Body of pancreas (tissue), 4 donors: ENCODE data around the gene CD69. TPM values are rescaled to one million over a fixed set of nuclear protein-coding genes. Genes with fewer than 3 reads are reported as not detected.

Experiments used
- ATAC-seq: fragments of 150-250 bp; one replicate; pipeline ENCODE4 v1.9.1; 2016
- DNase-seq, 4 donors: peaks; one replicate each; pipeline ENCODE4 v3.0.0-alpha.2; 2019
- H3K27ac ChIP-seq, 4 donors: fragments of 200-600 bp; sonication (generic); 1 replicate in 3 of 4; 2 replicates in 1 of 4; pipeline versions ENCODE4 v1.5.1 to v1.6.1; 2016 to 2019; ENCODE audit warnings: mild to moderate bottlenecking in 1 of 4, mixed read lengths in 1 of 4, moderate library complexity in 1 of 4
- H3K27me3 ChIP-seq, 2 donors: fragments of 200-600 bp; sonication (generic); one replicate each; pipeline ENCODE4 v1.6.0; 2016; ENCODE audit warnings: mild to moderate bottlenecking in 1 of 2
- H3K36me3 ChIP-seq, 2 donors: fragments of 200-600 bp; sonication (generic); replicated peaks in 1 of 2; 2 replicates each; pipeline ENCODE4 v1.5.1; 2016; ENCODE audit warnings: low read depth in 2 of 2; ENCODE audit not compliant: insufficient read depth in 1 of 2
- H3K4me1 ChIP-seq: fragments of 200-600 bp; sonication (generic); one replicate; pipeline ENCODE4 v1.6.0; 2016
- H3K4me3 ChIP-seq, 2 donors: fragments of 200-600 bp; sonication (generic); 1 replicate in 1 of 2; 2 replicates in 1 of 2; pipeline ENCODE4 v1.5.1; 2016 to 2019
- H3K9me3 ChIP-seq, 3 donors: fragments of 200-600 bp; sonication (generic); 1 replicate in 2 of 3; 2 replicates in 1 of 3; pipeline ENCODE4 v1.5.1; 2016
- POLR2A ChIP-seq, 3 donors: fragments of 450-650 bp; IDR thresholded peaks; one replicate each; pipeline ENCODE4 v1.6.1; 2016; ENCODE audit warnings: antibody characterized with exemption in 3 of 3, mild to moderate bottlenecking in 2 of 3
- WGBS, 2 donors: methylation state at CpG; one replicate each; pipeline ENCODE4 v1.1.5; 2017; 5-methylcytosine and 5-hydroxymethylcytosine counted together
- intact Hi-C: fragments of 100-400 bp; cut with DNase I; formaldehyde crosslinking; loops from one replicate; pipeline ENCODE4 v1.15.1; 2023
- total RNA-seq, 2 donors: library from RNA; depleted of rRNA; stranded (reverse); fragments of >200 nt; gene quantifications; one replicate each; pipeline ENCODE4 v1.1.0, GENCODE V29; 2016
- TF ChIP-seq, protein P1 (sequence below), 7 experiments: fragments of 450-650 bp in 4 of 7; fragments of 200-600 bp in 3 of 7; sonication (generic) in 3 of 7; IDR thresholded peaks; one replicate each; pipeline ENCODE4 v1.5.1; 2016 to 2019; ENCODE audit warnings: antibody characterized with exemption in 7 of 7

The CD69 gene
- total RNA-seq, 2 donors from 2014 or later: 3.1 to 4.0 TPM

DNA sequence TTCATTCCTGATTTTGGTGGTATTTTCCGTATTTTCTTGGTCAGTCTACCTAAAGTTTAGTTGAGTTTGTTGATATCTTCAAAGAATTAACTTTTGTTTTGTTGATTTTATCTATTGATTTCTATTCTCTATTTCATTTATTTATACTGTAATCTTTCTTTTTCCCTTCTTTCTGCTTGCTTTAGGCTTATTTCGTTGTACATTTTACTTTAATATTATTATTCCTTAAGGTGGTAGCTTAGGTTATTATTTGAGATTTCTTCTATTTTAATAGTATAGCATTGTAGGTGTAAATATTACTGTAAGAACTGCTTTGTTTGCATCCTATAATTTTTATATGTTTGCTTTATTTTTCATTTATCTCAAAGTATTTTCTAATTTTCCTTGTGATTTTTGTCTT lies 45.2 kb upstream of the CD69 start:
- TF ChIP-seq POLR2A (IDR thresholded peaks at IDR 0.05): no peak
- TF ChIP-seq, protein P1, sequence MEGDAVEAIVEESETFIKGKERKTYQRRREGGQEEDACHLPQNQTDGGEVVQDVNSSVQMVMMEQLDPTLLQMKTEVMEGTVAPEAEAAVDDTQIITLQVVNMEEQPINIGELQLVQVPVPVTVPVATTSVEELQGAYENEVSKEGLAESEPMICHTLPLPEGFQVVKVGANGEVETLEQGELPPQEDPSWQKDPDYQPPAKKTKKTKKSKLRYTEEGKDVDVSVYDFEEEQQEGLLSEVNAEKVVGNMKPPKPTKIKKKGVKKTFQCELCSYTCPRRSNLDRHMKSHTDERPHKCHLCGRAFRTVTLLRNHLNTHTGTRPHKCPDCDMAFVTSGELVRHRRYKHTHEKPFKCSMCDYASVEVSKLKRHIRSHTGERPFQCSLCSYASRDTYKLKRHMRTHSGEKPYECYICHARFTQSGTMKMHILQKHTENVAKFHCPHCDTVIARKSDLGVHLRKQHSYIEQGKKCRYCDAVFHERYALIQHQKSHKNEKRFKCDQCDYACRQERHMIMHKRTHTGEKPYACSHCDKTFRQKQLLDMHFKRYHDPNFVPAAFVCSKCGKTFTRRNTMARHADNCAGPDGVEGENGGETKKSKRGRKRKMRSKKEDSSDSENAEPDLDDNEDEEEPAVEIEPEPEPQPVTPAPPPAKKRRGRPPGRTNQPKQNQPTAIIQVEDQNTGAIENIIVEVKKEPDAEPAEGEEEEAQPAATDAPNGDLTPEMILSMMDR (IDR thresholded peaks at IDR 0.05): no peak
- ATAC-seq (no peak), DNase-seq (no peak)
- H3K4me1 ChIP-seq: no peaks in the 10 kb centered on the region
- intact Hi-C loops: no loop called here
- H3K27me3 ChIP-seq: no peaks in the 10 kb centered on the region
- no peak overlapping the region for H3K4me3 ChIP-seq
- H3K36me3 ChIP-seq: no peaks in the 10 kb centered on the region
- no peak overlapping the region for H3K27ac ChIP-seq
- H3K9me3 ChIP-seq: no peaks in the 10 kb centered on the region
- WGBS, 2 donors: 86% methylated on average over 2 of the region's 2 CpGs

DNA sequence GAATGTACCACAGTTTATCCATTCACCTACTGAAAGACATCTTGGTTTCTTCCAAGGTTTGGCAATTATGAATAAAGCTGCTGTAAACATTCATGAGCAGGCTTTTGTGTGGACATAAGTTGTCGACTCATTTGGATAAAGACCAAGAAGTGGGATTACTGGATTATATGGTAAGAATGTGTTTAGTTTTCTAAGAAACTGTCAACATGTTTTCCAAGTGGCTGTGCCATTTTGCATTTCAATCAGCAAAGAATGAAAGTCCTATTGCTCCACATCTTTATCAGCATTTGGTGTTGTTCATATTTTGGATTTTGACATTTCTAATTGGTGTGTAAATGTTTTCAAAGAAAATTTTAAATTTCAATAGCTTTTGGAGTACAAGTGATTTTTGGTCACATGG lies 39.3 kb upstream of the CD69 start:
- no peaks in the 10 kb centered on the region for H3K36me3 ChIP-seq
- 67 to 85% methylated on average over 1 of the region's 1 CpG for WGBS, 2 donors
- H3K27me3 ChIP-seq: no peaks in the 10 kb centered on the region
- ATAC-seq: no peak
- no peaks in the 10 kb centered on the region for H3K9me3 ChIP-seq
- H3K27ac ChIP-seq: no peak overlapping the region
- H3K4me3 ChIP-seq: no peak overlapping the region
- intact Hi-C loops: no loop called here
- no peak for TF ChIP-seq POLR2A (IDR thresholded peaks at IDR 0.05)
- TF ChIP-seq, protein P1 (IDR thresholded peaks at IDR 0.05): no peak
- no peaks in the 10 kb centered on the region for H3K4me1 ChIP-seq
- DNase-seq: no peak

DNA sequence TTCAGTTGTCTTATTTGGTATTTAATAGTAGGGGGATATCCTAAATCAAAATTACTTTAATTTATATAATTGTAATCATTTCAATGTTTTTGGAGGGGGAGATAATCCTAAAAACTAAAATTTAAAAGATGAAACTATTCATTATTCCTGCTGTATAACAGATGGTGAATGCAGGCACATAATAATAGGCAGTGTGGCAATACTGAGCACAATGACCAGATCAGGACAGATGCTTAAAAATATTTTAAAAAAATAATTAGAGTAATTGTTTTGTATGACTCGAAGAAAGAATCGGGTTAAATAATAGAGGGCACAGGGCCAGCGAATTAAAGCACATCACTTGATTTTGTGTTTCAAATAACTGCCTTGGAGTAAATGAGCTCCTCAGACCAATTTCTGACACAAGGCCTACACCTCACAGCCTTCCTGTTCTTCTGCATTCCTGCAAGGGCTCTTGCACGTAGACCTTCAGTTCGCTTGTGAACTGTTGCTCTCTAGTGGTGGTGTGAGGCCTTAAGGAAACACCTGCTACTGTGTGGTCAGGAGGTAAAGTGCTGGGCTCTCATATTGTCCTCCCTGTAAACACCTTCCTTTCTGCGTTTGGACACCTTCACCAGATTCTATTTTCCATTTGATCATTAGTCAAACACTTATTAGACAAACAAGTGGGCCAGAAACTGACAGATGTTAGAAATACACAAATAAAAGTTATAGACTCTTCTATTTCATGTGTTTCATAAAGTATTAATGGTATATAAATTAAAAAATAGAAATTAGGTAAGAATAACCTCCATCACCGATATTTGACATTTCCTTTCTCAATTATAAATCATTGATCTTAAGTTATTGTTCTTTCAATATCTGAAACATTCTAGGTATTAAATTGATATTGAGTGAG lies 37.3 kb upstream of the CD69 start:
- no peaks in the 10 kb centered on the region for H3K9me3 ChIP-seq
- intact Hi-C loops: no loop called here
- DNase-seq (peak; percentile 33 to 66 (median 43)), ATAC-seq (peak; percentile 82)
- H3K27ac ChIP-seq: no peak overlapping the region
- no peak for TF ChIP-seq POLR2A (IDR thresholded peaks at IDR 0.05)
- TF ChIP-seq, protein P1 (IDR thresholded peaks at IDR 0.05): peak in 6 of 7 experiments; percentile 27 to 58 (median 52)
- H3K27me3 ChIP-seq: no peaks in the 10 kb centered on the region
- 34 to 47% methylated on average over 7 of the region's 7 CpGs for WGBS, 2 donors
- H3K4me1 ChIP-seq: no peaks in the 10 kb centered on the region
- H3K4me3 ChIP-seq: no peak overlapping the region
- no peaks in the 10 kb centered on the region for H3K36me3 ChIP-seq

DNA sequence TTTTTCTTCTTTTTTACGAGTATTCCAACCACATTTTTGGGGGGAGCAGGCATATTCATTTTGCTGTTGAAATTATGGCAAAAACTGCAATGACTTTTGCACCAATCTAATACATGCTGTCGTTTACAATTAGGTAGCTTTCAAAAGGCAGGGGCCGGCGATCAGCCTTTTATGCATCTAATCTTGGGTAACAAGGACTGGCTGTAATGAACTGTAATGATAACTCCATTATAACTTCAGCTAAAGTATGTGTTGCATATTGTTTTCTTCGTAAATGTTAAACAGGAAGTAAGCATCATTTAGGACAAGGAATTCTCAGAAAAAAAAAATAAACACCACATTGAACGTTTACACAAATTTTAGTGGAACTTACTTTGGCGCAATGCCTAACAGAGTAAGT lies 36.3 kb upstream of the CD69 start:
- Histone ChIP-seq H3K9me3 (no peaks in the 10 kb centered on the region), H3K36me3 (no peaks in the 10 kb centered on the region), H3K4me3 (no peak overlapping the region), H3K27ac (no peak overlapping the region), H3K27me3 (no peaks in the 10 kb centered on the region), H3K4me1 (no peaks in the 10 kb centered on the region)
- DNase-seq (no peak), ATAC-seq (no peak)
- TF ChIP-seq POLR2A (IDR thresholded peaks at IDR 0.05): no peak
- TF ChIP-seq, protein P1 (IDR thresholded peaks at IDR 0.05): no peak
- 63 to 72% methylated on average over 7 of the region's 7 CpGs for WGBS, 2 donors
- intact Hi-C loops: no loop called here

DNA sequence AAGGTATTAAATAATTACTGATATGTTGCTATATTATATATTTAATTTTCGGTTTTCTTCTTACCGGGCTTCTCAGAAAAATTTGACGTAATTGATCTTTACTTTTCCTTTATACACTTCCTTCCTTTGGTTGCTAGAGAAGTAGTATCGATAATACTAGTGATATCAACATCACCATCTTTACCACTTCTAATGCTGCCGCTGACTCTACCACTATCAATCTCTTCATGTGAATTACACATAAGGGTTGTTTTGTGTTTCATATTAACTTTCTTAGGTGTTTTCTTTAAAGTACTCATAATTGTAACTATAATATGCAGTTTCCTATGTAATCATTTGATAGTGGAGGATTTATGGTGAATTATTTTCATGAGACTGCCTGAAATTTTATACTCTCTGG lies 35.6 kb upstream of the CD69 start:
- H3K4me3 ChIP-seq: no peak overlapping the region
- WGBS, 2 donors: 75 to 88% methylated on average over 5 of the region's 5 CpGs
- H3K27me3 ChIP-seq: no peaks in the 10 kb centered on the region
- H3K4me1 ChIP-seq: no peaks in the 10 kb centered on the region
- intact Hi-C loops: no loop called here
- no peaks in the 10 kb centered on the region for H3K36me3 ChIP-seq
- TF ChIP-seq POLR2A (IDR thresholded peaks at IDR 0.05): no peak
- TF ChIP-seq, protein P1 (IDR thresholded peaks at IDR 0.05): no peak
- H3K27ac ChIP-seq: no peak overlapping the region
- DNase-seq (no peak), ATAC-seq (no peak)
- no peaks in the 10 kb centered on the region for H3K9me3 ChIP-seq
